ENCODE results near the gene SOS2.

SOS2 gene

DNA sequence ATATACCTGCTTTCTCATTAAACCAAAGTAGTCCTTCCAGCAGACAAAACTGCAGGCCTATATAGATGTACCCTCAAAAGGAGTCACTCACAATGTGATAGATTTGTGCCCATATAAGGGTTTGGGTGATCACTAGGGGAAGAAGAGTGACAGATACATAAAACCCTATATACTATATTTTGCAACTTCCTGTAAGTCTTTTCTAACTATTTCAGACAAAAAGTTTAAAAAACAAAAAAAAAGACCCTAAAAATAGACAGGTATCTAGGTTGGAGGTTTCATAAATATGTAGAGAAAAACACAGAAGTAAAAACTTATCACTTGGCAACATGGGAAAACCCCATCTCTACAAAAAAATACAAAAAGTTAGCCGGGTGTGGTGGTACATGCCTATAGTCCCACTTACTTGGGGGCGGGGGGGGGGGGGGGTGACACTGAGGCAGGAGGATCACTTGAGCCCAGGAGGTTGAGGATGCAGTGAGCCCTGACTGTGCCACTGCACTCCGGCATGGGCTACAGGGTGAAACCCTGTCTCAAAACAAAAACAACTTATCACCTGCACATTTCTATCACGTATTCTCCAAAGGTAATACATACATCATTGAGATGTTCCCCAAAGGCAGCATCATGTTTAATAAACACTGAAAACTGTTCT, 117.9 kb downstream of the SOS2 start:
- no peak for DNase-seq

DNA sequence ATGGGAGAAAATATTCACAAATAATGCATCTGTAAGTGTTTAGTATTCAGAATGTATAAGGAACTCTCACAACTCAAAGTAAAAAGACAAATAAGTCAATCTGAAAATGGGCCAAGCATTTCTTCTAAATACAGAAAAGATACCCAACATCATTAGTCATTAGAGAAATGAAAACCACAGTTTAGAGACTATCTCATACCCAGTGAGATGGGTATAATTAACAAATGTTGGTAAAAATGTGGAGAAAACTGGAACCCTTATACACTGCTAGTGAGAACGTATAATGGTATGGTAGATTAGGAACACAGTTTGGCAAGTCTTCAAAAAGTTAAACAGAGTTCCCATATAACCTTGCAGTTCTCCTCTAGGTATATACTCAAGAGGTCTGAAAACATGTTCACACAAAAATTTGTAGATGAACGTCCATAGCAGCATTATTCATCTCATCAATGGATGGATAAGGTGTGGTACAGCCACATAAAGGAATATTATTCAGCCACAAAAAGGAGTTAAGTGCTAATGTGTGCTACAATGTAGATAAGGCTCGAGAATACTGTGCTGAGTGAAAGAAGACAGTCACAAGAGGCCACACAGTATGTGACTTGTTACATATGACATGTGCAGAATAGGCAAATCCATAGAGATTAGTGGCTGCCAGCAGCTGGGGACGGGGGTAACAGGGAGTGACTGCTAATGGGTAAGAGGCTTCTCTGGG, 120.9 kb downstream of the SOS2 start:
- DNase-seq, result no peak

DNA sequence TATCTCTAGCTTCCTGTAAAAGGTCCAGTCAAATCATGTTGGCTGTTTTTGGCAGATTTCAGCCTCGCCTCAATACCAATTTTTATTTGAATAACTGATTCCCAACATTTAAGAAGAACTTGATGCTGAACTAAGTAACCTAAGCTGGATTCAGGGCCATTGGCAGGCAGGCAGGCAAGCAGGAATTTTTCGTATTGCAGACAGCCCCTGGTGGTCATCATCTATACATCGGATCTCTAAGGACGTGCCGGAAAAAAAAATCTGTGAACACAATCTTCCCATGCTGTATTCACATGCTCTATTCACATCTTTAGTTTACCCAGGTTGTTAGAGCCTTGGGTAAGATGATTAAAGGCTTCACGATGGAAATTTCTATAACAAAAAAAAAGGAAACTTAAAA, 122.0 kb downstream of the SOS2 start:
- no peak for DNase-seq

DNA sequence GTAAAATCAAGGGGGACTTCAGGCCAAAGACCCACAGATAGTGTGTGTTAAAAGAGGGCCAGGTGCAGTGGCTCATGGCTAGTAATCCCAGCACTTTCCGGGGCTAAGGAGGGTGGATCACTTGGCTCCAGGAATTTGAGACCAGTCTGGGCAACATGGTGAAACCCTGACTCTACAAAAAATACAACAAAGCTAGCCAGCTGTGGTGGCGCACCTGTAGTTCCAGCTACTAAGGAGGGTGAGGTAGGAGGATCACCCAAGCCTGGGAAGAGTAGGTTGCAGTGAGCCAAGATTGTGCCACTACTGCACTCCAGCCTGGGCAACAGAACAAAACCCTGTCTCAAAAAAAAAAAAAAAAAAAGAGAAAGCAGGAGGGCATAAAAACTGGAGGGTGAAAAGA, 123.5 kb downstream of the SOS2 start:
- DNase-seq, result no peak

DNA sequence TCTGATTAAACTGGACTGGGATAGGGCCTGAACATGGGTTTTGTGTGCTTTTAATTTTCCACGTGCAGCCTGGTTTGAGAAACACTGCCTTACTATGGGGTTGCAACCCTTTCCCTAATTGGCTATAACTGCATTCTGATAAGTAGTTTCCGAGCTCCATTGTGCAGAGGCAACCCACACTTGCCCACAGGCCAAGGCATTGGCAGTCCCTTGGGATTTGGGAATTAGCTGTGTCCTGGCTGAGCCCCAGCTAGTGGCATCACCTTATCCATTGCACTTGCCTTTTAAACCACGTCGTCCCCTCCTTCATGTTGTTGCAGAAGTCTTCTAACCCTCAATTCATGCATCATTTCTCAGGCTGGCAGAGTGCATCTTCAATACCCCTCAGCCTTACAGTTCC, 125.2 kb downstream of the SOS2 start:
- DNase-seq, result no peak

DNA sequence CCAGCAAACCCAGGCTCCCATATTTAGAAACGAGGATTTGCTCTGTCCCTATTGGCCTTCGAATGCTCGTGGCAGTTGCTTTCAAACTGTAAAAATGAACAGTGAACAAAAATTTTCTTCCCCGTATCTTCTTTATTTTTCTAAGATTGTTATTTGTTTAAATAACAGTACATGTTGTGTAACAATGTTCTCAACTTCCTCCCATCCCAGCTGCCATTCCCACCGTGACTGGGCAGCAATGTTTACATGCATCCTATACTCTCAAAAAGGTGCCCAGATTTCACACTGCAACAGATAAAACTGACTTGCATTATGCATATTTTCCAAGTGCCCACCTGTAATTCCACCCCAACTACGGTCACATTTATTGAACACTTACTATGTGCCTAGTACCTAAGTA, 127.8 kb downstream of the SOS2 start:
- no peak for DNase-seq

DNA sequence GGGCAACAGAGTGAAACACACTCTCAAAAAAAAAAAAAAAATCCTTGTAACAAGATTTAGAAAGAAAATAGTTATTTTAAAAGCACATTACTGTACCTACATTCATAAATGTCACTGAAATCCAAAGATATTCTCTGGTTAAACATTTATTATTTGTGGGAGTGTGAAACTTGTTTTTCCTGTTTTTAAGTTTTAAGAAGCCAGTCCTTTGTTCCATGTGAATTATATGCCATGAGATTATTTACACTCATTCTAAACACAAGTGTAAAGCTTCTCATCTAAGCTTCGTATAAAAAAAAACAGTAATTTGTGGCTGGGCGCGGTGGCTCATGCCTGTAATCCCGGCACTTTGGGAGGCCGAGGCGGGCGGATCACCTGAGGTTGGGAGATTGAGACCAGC, 130.0 kb downstream of the SOS2 start:
- no peak for DNase-seq

DNA sequence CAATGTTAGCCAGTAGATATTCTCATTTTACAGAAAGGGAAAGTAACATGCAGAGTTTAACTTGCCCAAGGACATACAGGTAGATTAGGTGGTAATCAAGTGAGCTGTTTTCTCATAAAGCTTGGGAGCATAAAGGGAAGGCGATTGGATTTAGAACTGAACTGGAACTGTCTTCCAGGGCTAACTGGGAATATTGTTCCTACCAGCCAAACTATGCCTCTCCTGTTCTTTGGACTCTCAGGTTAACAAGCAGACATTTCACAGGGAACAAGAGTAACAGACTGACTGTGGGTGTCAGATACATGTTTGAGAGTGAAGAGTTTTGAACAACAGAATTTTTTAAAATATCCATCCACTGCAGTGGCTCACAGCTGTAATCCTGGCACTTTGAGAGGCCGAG, 130.6 kb downstream of the SOS2 start:
- DNase-seq, result no peak

DNA sequence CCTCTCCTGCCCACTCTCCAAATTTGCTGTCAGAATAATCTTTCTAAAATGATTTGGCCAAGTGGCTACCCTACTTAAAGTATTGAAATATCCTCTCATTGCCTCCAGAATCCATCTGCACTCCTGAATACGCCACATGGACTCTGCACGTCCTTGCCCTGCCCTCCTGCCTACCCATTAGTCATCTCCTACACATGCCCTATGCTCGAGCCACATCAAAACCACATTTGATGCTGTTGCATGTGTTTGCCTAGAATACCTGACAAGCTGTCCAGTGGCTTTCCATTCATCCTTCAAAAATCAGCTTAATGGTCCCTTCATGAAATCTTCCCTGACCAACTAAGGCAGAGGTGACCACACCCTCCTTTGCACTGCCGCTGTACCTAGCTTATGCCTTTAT, 132.0 kb downstream of the SOS2 start:
- no peak for DNase-seq

DNA sequence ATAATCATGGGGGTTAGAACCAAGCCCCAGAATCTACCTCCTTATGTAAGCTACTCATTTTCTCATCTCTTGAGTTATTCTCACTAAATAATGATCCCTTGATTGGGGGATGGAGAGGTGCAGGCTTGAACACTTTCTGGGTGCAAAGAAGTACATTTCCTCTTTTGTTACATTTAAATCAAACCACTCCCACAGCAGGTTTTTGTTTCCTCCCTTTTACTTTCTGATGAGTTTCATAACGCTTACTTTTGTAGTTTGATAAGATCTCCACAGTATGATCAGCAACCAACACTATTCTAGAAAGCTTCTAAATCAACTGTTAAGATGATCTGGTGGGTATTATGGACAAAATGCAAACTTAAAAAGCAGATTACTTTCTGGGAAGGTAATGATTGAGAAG, 135.5 kb downstream of the SOS2 start:
- no peak for DNase-seq

DNA sequence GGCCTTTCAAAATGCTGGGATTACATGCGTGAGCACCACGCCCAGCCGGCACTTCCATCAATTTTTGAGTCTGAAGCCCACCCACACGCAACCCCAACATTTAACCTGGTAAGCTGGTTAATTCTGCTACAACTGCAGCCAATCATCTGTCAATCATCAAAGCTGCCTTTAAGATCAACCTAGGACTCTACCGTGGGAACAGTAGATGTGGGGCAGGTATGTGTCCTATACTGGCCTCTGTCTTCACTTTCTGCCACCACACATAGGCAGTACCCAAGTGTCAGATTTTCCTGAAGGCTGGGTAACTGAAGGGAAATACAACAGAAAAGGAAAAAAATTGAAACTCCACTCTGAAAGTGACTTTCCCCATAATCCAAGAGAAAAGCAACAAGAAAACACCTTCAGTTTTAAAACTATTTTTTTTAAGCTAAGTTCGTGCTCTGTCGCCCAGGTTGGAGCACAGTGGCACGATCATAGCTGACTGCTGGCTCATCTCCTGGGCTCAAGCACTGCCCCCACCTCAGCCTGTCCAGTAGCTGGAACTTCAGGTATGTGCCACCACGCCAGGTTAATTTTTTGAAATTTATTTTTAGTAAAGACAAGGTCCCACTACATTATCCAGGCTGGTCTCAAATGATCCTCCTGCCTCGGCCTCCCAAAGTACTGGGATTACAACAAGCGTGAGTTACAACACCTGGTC, 137.2 kb downstream of the SOS2 start:
- DNase-seq, result no peak

DNA sequence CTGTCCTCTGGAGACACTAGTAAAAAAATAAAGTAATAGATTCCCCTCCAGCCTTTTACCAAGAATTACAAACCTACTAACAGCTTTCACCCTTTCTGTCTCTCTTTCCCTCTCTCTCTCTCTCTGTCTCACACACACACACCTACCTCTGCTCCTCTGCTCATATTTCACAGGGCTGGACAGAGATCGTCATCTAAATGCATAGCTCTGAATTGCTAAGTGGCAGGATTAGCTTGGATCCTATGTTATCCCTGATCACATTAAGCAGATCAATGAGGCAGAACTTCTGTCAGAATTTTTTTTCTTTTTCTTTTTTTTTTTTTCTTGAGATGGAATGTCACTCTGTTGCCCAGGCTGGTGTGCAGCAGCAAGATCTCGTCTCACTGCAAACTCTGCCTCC, 137.9 kb downstream of the SOS2 start:
- no peak for DNase-seq

DNA sequence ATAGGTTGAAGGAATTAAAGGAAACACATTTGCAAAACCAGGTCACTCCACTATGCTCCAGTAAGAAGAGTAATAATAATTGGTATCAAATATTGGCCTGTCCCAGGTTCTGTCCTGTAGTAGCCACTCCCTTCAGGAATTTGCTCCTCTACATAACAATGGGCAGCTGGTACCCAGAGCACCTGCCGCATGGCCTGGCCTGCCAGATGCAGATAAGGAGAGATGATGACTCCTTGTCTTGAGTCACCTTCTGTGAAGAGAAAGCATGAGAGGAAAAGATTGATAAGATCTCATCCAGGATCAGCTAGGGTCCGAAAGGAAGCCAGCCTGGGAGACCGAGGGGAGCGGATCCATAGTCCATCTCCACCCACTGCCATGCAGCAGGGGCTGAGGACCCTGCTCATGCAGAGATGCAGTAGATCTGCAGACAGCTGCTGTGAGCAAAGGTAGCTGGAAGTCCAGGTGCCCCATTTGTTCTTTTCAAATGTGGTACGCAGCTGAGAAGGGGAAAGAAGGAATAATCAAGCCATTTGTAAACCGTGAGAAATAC, 139.3 kb downstream of the SOS2 start:
- DNase-seq, result no peak

DNA sequence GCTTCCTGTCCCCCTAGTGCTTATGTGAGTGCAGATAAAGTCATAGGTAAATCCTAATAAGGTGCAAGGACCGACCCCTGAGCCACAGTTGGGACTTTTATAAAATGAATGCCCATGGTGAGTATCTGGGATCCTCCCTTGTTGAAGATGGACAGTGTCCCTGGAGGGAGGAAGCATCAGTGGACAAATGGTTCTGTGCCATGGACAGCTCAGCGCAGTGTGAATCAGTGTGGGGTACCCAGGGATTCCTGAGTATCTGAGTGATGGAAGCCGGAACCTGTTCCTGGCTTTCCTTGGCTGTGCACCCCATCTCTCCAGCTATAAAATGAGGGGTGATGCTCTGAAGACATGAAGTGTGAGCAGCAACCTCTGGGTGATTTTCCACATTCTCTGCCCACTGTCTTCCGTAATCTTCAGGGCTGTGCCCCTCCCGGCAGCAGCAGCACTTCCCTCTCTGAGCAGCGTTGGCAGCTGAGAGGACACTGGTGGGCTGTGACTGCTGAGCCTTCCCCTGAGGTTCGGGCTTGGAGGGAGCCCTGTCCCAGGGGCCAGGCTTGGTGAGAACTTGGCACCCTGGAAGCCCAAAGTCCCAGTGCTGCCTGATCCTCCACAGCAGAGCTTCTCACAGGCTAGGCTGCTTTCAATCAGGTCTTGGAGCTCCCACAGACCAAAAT, 140.0 kb downstream of the SOS2 start:
- DNase-seq, result no peak

DNA sequence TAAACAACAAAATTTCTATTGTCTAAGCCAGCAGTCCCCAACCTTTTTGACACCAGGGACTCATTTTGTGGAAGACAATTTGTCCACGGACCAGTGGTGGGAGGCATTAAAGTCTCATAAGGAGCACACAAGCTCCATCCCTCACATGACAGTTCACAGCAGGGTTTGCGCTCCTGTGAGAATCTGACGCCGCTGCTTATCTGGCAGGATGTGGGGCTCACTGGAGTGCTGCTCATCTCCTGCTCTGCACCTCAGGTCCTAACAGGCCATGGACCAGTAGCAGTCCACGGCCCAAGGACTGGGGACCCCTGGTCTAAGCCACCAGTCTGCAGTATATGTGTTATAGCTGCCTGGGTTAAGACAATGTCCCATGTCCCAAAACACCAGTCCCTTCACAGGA, 142.2 kb downstream of the SOS2 start:
- DNase-seq, result no peak

DNA sequence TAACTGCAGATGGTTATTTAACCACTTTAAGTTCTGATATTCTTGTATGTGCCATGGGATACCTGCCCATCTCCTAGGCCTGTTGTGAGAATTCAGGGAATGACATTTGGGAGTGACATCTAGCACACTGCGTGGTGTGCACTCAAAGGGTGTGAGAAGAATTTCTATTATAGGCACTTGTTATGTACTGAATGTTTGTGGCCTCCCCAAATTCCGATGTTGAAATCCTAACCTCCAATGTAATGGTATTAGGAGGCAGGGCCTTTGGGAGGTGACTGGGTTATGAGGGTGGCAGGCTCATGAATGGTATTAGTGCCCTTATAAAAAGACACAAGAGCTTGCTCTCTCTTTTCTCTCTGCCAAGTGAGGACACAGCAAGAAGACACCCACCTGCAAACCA, 142.6 kb downstream of the SOS2 start:
- no peak for DNase-seq

DNA sequence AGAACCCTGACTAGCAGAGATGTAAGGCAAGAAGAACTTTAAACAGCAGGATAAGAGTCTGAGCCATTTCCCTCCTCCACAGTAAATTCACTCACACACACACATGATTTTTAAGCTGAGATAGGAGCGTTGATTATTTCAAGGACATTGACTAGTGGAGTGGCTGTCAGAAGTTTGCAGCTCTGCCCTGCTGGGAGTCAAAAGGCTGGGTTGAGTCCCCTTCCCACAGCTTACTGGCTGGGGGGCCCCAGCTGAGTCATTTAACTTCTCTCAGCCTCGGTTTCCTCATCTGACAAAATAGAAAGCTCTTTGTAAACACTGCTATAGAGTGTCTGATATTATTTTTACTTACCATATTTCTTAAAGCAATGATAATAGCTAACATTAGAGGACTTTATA, 143.3 kb downstream of the SOS2 start:
- no peak for DNase-seq

DNA sequence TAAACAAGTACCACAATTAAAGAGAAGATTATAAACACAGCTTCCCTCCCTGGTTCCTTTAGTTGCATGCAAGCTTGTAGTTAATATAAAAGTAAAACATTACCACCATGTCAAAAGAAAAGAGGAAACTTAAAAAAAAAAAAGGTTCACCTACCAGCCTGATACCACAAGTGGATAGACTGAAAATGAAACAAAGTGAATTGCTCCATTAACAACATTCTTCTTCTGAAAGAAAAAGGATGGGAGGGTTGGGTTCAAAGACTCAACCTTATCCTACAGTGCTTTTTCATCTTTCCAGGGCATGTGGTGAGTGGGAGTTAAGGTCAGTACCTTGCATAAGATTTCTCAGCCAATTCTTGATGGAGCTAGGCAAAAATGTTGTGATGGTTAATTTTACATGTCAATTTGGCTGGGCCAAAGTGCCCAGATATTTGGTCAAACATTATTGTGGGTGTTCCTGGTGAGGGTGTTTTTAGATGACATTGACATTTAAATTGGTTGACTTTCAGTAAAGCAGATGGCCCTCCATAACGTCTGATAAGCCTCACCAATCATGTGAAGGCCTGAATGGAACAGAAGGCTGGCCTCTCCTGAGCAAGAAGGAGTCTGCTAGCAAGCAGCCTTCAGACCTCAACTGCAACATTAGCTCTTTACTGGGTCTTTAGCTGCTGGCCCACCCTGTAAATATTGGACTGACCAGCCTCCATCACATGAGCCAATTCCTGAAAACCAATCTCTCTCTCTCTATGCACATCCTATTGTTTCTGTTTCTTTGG, 143.8 kb downstream of the SOS2 start:
- no peak for DNase-seq

DNA sequence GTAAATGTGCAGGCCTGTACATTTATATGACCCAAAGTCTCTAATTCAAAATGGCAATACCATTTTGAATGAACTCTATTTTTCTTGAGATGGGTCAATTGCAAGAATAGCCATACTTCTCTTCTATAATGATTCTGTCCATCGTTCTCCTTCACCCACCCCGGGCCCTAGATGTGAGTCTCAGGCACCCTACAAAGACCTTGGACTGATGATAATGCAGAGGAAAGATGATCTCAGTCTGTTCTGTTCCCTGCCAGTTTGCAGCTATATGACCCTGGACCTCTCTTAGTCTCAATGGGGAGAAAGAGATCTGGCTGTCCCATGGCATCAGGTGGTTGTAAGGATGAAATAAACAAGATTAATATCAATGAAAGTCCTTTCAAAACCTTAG, 145.1 kb downstream of the SOS2 start:
- DNase-seq, result no peak

DNA sequence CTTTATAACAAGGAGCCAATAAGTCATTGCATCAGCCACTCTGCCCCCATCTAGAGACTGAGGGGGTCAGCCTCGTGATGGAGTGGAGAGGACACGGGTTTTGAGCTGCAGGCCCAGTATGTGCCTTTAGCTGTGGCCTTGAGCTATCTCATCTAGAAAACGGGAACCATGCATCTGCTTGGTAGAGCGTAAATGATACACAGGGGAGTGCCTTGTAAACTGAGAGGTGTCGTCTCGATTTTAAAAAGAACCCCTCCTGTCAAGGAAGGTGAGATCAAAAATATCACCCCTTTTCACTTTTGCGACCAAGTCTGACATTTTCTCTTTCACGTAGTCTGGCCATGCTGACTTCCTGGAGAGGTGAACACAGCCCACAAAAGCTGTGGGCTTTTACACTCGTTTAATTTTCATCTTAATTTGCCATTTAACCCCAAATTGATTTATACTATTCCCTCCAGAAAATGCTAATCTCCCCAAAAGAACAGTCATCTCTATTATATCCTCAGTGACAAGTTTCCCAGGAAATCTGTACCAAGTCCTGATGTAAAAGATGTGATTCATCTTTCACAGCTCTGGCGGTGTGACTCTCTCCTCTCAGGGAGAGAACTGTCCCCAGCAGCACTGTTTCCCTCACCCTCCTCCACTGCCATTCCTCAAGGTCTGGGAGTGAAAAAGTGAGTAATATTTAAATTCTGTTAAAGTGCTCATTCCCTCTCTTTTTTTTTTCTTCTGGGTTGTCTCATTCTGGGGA, 145.6 kb downstream of the SOS2 start:
- DNase-seq, result no peak

DNA sequence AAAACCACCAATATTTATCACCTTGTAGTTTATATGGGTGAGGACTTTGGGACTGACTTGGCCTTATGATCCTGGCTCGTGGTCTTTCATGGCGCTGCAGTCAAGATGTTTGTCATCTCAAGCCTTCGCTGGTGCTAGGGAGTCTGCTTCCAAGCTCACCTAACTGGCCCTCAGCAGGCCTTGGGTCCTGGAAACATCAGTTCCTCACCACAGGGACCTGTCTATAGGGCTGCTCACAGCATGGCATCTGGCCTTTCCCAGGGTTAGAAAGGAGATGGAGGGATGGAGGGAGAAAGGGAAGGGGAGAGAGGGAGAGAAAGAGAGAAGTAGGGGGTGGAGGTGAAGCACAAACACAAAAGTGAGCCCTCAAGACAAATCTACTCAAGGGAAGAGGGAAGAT, 146.7 kb downstream of the SOS2 start:
- DNase-seq, result no peak

All from SIG-M5 (cell line).